NCI-H526 treated with DMSO at 0.1 percent for 48 hours (cell line): Measurements from ENCODE around the gene WDR7.

Source experiments
- DNase-seq: peaks from one replicate; lab custom pipeline; 2025; lab: John Stamatoyannopoulos, UW

The WDR7 gene

GRCh38 chr18:56650944-56651770, at the start of gene WDR7:
Gene WDR7, plus strand, starts transcription at chr18:56651359. Its CDS starts 21,157 bp downstream, at chr18:56672516.
- peak; percentile 98 for DNase-seq

DNA sequence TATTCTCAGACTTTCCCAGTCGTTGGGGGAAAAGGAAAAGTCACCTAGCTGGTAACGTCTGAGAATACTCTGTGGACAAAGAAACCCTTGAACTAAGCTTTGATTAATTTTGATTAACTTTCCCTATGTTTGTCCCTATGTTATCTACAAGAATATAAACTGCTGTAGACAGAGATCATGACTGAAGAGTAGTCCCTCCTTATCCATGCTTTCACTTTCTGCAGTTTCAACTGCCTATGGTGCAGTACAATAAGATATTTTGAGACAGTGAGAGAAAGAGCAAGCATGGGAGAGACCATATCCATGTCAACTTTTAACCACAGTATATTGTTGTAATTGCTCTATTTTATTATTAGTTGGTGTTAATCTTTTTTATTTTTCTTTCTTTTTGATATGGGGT, 44.5 kb upstream of the WDR7 start:
- DNase-seq: no peak

DNA sequence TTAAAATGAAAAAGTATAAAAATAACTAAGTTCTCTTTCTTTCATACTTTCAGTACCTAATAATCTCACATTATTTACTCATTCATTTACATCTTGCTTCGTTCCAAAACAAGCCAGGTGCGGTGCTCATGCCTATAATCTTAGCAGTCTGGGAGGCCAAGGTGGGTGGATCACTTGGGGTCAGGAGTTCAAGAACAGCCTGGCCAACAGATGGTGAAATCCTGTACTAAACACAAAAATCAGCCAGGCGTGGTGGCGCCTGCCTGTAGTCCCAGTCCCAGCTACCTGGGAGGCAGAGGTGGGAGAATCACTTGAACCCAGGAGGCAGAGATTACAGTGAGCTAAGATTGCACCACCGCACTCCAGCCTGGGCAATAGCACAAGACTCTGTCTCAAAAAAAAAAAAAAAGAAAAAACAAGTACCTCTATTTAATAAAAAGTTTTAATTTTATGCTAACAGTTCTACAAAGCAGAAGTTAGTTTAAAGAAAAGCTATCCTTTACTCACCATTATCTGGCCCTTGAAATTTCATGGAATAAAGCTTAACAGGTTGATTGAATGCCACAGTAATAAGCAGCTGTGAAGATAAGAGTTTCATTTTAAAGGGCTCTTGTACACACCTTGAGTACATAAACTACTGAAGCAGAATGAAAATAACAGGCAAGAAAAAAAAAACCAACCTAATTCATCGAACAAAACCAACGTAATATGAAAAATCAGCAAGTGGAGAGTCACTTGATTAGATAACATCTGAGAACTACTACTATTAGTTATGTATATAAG, 35.2 kb upstream of the WDR7 start:
- DNase-seq: no peak

DNA sequence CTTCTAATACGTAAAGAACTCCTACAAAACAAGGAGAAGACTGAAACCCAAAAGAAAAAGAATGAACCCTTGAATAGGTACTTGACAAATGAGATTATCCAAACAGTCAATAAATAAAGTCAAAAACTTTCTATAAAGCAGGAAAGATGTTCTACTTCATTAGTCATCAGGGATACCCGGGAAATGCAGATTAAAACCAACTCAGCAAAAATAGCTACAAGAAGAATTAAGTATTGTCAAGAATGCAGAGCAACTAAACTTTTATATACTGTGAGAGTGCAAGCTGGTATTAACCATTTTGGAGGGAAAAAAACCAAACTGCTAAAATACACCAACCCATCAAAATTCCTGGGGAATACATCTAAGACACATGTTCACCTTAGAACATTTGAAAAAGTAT, 23.2 kb upstream of the WDR7 start:
- no peak for DNase-seq

DNA sequence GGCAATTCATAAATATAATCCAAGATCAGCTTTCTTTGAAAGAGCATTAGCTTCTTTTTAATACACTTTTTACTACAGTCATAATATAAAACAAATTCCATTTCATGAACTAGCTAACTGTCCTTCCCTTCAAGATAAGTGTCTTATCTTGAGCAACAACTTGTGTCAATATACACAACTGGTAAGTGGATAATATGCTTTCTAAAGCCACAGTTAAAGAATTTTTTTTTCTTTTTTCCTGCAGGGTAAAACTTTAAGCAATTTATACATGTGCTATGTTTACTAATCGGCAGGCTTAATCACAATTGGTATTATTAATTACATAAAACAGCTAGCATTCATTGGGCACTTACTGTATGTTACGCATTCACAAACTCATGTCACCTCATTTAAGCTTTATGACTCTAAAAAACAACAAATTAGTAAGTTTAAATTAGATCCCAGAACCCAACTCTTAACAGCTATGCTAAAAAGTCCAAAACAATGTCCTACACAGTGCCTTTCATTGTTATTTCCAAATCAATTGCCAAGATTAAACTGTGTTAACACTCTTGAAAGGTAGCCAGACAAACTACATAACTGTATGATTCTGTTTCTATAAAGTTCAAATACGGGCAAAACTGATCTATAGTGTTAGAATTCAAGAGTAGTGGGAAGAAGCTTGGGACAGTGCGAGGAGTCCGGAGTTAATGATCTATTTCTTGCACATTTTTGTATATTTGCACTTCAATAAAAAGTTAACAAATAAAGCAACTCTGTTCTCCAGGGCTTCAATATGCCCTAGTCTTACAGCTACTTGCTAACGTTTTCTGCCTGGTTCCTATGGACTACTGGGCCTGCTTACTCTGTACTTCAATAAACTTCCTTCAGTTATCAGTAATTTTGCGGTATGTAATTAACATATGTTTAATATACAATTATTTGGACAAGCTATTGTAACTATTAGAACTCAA, 18.8 kb upstream of the WDR7 start:
- DNase-seq: no peak

GRCh38 chr18:56635007-56635406, 16.2 kb upstream of the WDR7 start:
- no peak for DNase-seq

DNA sequence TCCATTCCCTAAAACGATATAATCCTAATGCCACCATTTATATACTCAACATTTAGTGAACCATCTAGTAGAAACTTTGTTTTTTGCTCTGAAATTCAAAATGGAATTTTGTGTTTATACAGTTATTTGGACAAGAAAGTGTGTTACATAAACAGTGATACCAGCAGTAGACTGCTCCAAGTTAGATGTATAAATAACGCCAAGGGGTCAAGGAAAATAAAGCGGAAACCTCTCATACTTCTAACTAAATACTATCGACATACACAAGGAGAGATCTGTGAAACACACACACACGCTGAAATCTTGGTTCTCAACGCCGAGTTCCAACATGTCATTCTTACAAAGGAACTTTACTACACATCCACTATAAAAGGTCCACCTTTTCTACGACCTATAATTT, 14.0 kb upstream of the WDR7 start:
- no peak for DNase-seq

- DNase-seq: peak; percentile 30
Observed at GRCh38 chr18:56637711-56638231, 13.4 kb upstream of the WDR7 start.

GRCh38 chr18:56638232-56639103, 12.7 kb upstream of the WDR7 start, which contains the start of gene TXNL1:
Gene TXNL1, minus strand, starts transcription at chr18:56638592. Its CDS starts 152 bp downstream, at chr18:56638440.
- peak; percentile 97 for DNase-seq

DNA sequence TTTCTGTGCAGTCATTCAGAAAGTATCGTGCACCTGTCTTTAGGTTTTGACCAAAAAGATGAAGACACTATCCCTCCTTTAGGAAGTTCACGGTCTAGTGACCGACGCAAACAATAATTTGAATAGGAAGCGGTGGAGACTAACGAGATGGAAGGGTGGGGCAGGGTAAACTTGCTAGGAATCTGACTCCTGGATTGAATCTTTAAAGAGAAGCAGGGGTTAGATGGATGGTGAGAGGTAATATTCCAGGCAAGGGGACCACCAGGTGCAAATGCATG, 12.1 kb upstream of the WDR7 start:
- peak; percentile 75 for DNase-seq

DNA sequence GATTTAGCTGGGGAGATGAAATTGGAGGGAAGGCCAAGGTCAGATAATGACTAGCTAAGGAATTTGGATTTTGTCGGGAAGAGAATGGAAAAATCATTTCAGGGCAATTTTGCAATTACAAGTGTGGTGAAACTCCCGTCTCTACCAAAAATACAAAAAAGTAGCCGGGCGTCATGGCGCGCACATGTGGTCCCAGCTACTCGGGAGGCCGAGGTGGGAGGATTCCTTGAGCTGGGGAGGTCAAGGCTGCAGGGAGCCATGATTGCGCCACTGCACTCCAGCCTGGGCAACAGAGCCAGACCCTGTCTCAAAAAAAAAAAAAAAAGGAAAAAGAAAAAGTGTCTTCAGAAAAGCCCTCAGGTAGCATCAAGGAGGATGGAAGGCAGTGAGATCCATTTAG, 11.6 kb upstream of the WDR7 start:
- no peak for DNase-seq

DNA sequence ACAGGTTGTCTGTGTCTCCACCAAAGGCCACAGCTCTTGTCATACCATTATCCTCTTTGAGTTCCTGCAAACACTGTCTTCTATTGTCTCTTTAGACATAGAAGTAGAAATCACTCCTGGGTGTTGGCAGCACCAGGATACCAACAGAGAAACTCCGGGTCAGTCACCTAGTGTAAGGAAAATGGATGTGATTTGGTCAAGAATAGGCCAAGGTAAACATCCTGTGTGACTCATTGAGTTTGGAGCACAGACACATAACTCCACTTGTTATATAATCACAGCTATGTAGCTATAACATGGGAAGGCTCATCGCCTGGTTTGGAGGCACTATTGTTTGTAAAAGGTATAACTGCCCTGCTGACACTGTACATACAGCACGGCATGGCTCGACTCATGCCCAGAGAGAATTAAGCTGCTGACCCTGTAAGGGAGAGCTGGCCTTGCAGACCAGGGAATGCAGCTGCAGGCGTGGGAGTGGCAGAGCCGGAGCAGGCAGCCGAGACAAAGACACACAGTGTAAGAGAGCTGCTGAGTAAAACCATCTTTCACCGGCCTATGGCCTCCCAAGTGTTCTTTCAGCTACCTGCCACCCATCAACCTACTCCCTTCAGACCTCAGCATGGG, 9.3 kb upstream of the WDR7 start:
- no peak for DNase-seq

DNA sequence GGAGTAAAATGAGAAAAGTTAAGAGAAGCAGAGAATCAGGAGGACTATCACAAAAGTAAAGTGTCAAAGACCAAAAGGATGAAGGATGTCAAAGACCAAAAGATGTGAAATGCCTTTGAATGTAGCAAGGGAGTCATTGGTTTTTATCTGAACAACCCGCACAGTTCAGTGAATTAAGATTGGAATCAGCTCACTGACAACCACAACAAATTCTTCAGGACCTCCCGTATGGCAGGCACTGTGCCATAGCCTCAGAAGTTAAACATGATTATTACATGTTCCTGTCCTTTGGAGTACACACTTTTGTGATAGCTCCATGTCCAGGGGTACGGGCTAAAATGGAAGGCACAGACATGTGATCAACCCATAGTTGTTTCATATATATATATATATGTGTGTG, 7.8 kb upstream of the WDR7 start:
- no peak for DNase-seq

DNA sequence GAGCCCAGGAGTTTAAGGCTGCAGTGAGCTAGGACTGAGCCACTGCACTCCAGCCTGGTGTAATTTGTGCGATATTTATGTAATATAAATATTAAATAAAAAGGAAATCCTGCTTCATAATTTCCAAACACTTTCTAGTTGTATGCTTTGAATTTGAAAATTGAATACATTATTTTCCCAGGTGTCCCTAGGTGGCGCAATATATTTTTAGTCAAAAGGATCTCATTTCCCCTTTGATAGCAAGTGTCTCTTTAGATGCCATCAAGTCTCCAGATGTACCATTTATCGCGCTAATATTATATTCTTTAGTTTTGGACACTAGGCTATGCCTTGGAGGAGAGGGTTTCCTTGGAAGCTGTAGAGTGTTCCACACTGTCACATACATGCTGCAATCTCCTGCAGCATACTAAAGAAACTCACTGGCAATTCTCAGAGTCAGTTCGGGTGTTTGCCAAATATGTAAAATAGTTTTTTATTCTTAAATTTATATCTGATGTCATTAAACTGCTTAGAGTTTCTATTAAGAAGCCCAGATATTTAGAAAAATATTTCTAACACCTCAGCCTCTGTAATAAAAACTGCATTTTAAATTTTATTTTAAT, 5.6 kb upstream of the WDR7 start:
- peak; percentile 22 for DNase-seq

DNA sequence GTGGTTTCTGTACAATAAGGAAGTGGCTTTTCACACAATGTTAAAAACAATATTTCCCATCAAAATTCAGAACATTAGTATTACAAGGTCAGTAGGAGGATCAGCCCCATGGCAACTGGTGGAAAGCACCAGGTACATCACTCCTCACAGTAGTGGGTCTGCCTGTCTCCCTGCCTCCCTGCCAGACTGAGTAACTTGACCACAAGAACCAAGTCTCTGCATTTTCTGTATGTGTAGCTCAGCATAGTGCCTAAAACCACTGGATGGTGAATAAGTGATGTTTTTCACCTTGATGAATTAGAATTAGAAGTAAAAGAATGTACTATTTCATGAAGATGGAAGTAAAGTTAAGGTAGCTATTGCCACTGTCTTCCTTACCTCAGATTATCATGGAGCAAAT, 4.1 kb upstream of the WDR7 start:
- no peak for DNase-seq

- no peak for DNase-seq
Observed at GRCh38 chr18:56647951-56648893, 2.9 kb upstream of the WDR7 start.

- no peak for DNase-seq
Observed at GRCh38 chr18:56649996-56650395, 1.2 kb upstream of the WDR7 start.

GRCh38 chr18:56651771-56652092, 573 bp downstream of the WDR7 start:
- no peak for DNase-seq

DNA sequence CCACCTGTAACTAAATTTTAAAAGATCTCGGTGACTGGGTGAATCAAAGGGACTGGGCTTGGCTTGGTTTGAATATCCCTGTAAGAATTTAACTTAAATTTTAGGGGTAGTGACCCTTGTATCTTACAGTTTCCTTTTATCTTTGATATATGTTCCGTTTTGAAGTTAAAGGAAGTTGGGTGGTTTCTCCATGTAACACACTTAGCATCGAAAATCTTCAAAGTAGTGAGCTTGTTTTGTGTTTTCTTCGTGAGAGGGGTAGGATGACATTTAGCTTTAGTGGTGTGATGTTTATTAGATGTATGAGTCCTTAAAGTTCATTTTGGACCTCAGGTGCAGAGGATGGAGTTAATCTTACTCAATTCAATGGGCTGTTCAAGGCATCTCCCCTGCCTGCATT, 1.6 kb downstream of the WDR7 start:
- DNase-seq: no peak
